H9 (cell line): ENCODE measurements around the gene PRG2. TPM values are rescaled to one million over a fixed set of nuclear protein-coding genes. Genes with fewer than 3 reads are reported as not detected.

Source experiments
- DNase-seq: peaks from one replicate; pipeline ENCODE4 v3.0.0-alpha.2; 2017
- H2AFZ ChIP-seq: one replicate; pipeline ENCODE4 v1.6.1; 2013; ENCODE audit warnings: mild to moderate bottlenecking, low read length, control low read depth, moderate library complexity
- H2AK5ac ChIP-seq: 2 replicates; pipeline ENCODE4 v1.6.1; 2013; ENCODE audit warnings: low read length, control low read depth, mixed read lengths; ENCODE audit not compliant: insufficient read length
- H2BK120ac ChIP-seq: one replicate; pipeline ENCODE4 v1.6.1; 2013; ENCODE audit warnings: low read depth, mild to moderate bottlenecking, low read length, control low read depth, inconsistent platforms; ENCODE audit not compliant: poor library complexity, severe bottlenecking
- H2BK12ac ChIP-seq: 2 replicates; pipeline ENCODE4 v1.6.1; 2013; ENCODE audit warnings: low read length, control low read depth, mixed read lengths, low read depth; ENCODE audit not compliant: insufficient read length
- H2BK15ac ChIP-seq: 2 replicates; pipeline ENCODE4 v1.6.1; 2013; ENCODE audit warnings: low read depth, low read length, control low read depth
- H2BK20ac ChIP-seq: one replicate; pipeline ENCODE4 v1.6.1; 2013; ENCODE audit warnings: low read depth, mild to moderate bottlenecking, low read length, control low read depth, inconsistent platforms; ENCODE audit not compliant: poor library complexity, severe bottlenecking
- H2BK5ac ChIP-seq: 2 replicates; pipeline ENCODE4 v1.6.1; 2013; ENCODE audit warnings: low read length, control low read depth, mixed read lengths; ENCODE audit not compliant: insufficient read length
- H3K14ac ChIP-seq: 2 replicates; pipeline ENCODE4 v1.6.1; 2013; ENCODE audit warnings: low read length, control low read depth; ENCODE audit not compliant: insufficient read depth
- H3K18ac ChIP-seq: 2 replicates; pipeline ENCODE4 v1.6.1; 2013; ENCODE audit warnings: low read depth, mild to moderate bottlenecking, mixed read lengths, low read length, control low read depth; ENCODE audit not compliant: insufficient read length
- H3K23ac ChIP-seq: 2 replicates; pipeline ENCODE4 v1.6.1; 2013; ENCODE audit warnings: low read length, control low read depth, mixed read lengths, low read depth; ENCODE audit not compliant: insufficient read length
- H3K23me2 ChIP-seq: 2 replicates; pipeline ENCODE4 v1.6.1; 2013; ENCODE audit warnings: low read depth, mild to moderate bottlenecking, mixed read lengths, low read length, control low read depth; ENCODE audit not compliant: insufficient read length, poor library complexity, severe bottlenecking
- H3K27ac ChIP-seq: 2 replicates; pipeline ENCODE4 v1.5.1; 2013; ENCODE audit warnings: low read length, control low read depth, mixed read lengths, low read depth; ENCODE audit not compliant: insufficient read length
- H3K27me3 ChIP-seq: 2 replicates; pipeline ENCODE4 v1.6.1; 2013; ENCODE audit warnings: low read length, control low read depth, inconsistent platforms; ENCODE audit not compliant: insufficient read depth
- H3K4ac ChIP-seq: 2 replicates; pipeline ENCODE4 v1.6.1; 2013; ENCODE audit warnings: low read depth, mild to moderate bottlenecking, control low read depth, inconsistent platforms, low read length, moderate library complexity
- H3K4me1 ChIP-seq: 2 replicates; pipeline ENCODE4 v1.6.1; 2013; ENCODE audit warnings: low read length, control low read depth, inconsistent platforms; ENCODE audit not compliant: insufficient read depth
- H3K4me2 ChIP-seq: 2 replicates; pipeline ENCODE4 v1.6.1; 2013; ENCODE audit warnings: low read length, control low read depth, mixed read lengths; ENCODE audit not compliant: insufficient read length, insufficient read depth
- H3K56ac ChIP-seq: 2 replicates; pipeline ENCODE4 v1.6.1; 2013; ENCODE audit warnings: low read depth, mild to moderate bottlenecking, mixed read lengths, low read length, control low read depth; ENCODE audit not compliant: insufficient read length
- H3K79me1 ChIP-seq: 2 replicates; pipeline ENCODE4 v1.6.1; 2013; ENCODE audit warnings: low read depth, mild to moderate bottlenecking, moderate library complexity, low read length, control low read depth, inconsistent platforms; ENCODE audit not compliant: insufficient read depth, poor library complexity, severe bottlenecking
- H3K79me2 ChIP-seq: 2 replicates; pipeline ENCODE4 v1.6.1; 2013; ENCODE audit warnings: low read length, control low read depth, inconsistent platforms; ENCODE audit not compliant: insufficient read depth
- H3K9ac ChIP-seq: 2 replicates; pipeline ENCODE4 v1.6.1; 2013; ENCODE audit warnings: low read length, control low read depth, mixed read lengths; ENCODE audit not compliant: insufficient read length; ENCODE audit errors: extremely low read depth
- H3K9me3 ChIP-seq: one replicate; pipeline ENCODE4 v1.6.1; 2013; ENCODE audit warnings: low read depth, low read length, inconsistent platforms; ENCODE audit not compliant: control insufficient read depth
- H3T11ph ChIP-seq: one replicate; pipeline ENCODE4 v1.6.1; 2013; ENCODE audit warnings: mild to moderate bottlenecking, low read length, control low read depth, inconsistent platforms
- H4K20me1 ChIP-seq: one replicate; pipeline ENCODE4 v1.6.1; 2013; ENCODE audit not compliant: control insufficient read depth, insufficient read length, insufficient read depth
- H4K5ac ChIP-seq: 2 replicates; pipeline ENCODE4 v1.6.1; 2013; ENCODE audit warnings: low read depth, mild to moderate bottlenecking, mixed read lengths, low read length, control low read depth; ENCODE audit not compliant: insufficient read length
- H4K8ac ChIP-seq: replicated peaks from 2 replicates; pipeline ENCODE4 v1.6.1; 2013; ENCODE audit warnings: low read length, control low read depth, mixed read lengths, low read depth; ENCODE audit not compliant: insufficient read length
- H4K91ac ChIP-seq: 2 replicates; pipeline ENCODE4 v1.6.1; 2013; ENCODE audit warnings: low read depth, mild to moderate bottlenecking, moderate library complexity, mixed read lengths, low read length, control low read depth; ENCODE audit not compliant: insufficient read length
- H3K27ac Mint-ChIP-seq, 3 experiments: 2 replicates in 2 of 3; 3 replicates in 1 of 3; pipeline ENCODE4 v1.8.0; 2020 to 2021; ENCODE audit warnings: mixed read lengths in 3 of 3, mild to moderate bottlenecking in 1 of 3, moderate library complexity in 1 of 3
- H3K27me3 Mint-ChIP-seq: 2 replicates; pipeline ENCODE4 v1.8.0; 2021; ENCODE audit warnings: low read depth, mild to moderate bottlenecking, moderate library complexity, mixed read lengths
- H3K36me3 Mint-ChIP-seq, 3 experiments: 2 replicates in 2 of 3; 3 replicates in 1 of 3; pipeline ENCODE4 v1.8.0; 2020 to 2021; ENCODE audit warnings: low read depth in 3 of 3, mixed read lengths in 3 of 3; ENCODE audit not compliant: insufficient read depth in 1 of 3
- H3K4me1 Mint-ChIP-seq, 2 experiments: 2 replicates each; pipeline ENCODE4 v1.8.0; 2020; ENCODE audit warnings: mixed read lengths in 2 of 2
- H3K4me3 Mint-ChIP-seq, 2 experiments: 2 replicates in 1 of 2; 3 replicates in 1 of 2; pipeline ENCODE4 v1.8.0; 2020 to 2021; ENCODE audit warnings: mild to moderate bottlenecking in 2 of 2, mixed read lengths in 2 of 2, moderate library complexity in 1 of 2
- H3K9me3 Mint-ChIP-seq, 2 experiments: 2 replicates in 1 of 2; 3 replicates in 1 of 2; pipeline ENCODE4 v1.8.0; 2020; ENCODE audit warnings: mild to moderate bottlenecking in 2 of 2, mixed read lengths in 2 of 2, moderate library complexity in 1 of 2
- WGBS: extraction: QIAGEN DNeasy Blood & Tissue Kit; methylation state at CpG from one replicate; pipeline ENCODE4 v1.1.7; 2013; ENCODE audit warnings: missing lambda C conversion rate, low lambda C conversion rate, mixed read lengths; ENCODE audit not compliant: insufficient read length; ENCODE audit errors: extremely low coverage; 5-methylcytosine and 5-hydroxymethylcytosine counted together
- total RNA-seq: library from RNA; stranded (reverse); gene quantifications from 2 replicates; pipeline ENCODE4 v1.2.1, GENCODE V29; 2021
- TF ChIP-seq, protein P1 (sequence below): fragments of 200-600 bp; sonication (generic); conservative IDR thresholded peaks from 3 replicates; pipeline ENCODE4 v1.8.0; 2021; ENCODE audit warnings: antibody characterized with exemption, mild to moderate bottlenecking

The PRG2 gene
- total RNA-seq, 1 experiment from 2014 or later = not detected

DNA sequence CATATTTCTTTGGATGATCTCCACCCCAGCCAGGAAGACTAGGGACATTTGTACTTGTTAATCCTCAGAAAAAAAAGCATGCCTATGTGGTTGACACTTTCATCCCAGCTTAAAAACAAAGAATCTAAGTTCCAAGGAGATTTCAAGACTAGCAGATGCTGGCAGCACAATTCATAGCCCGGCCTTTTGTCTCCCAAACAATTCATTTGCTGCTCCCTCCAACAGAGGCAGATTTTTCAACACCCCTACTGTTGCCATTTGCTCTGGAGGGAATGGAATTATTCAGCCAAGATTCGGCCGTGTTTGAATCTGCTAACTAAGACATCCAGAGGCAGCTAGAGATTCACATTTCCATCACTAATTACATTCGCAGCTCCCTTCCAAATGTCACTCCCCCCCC is 37.0 kb downstream of the PRG2 start:
- H3K27me3 Mint-ChIP-seq = peaks cover 28% of the 10 kb centered on the region

More for the DNA sequence above, 37.0 kb downstream of the PRG2 start:
- Histone ChIP-seq H2BK20ac (no peak overlapping the region), H2AK5ac (no peak overlapping the region), H4K5ac (no peak overlapping the region), H3K14ac (no peak overlapping the region), H3K4ac (no peak overlapping the region), H3K27me3 (no peaks in the 10 kb centered on the region), H3K79me1 (no peaks in the 10 kb centered on the region), H3K79me2 (no peaks in the 10 kb centered on the region), H2BK120ac (no peak overlapping the region), H3K4me2 (no peak overlapping the region), H3K18ac (no peak overlapping the region), H4K20me1 (no peaks in the 10 kb centered on the region), H3K27ac (no peak overlapping the region), H3K9me3 (no peaks in the 10 kb centered on the region), H3K23me2 (peaks cover 5% of the 10 kb centered on the region), H3K23ac (no peak overlapping the region), H2AFZ (peak overlapping the region; percentile 45), H4K8ac (no peak overlapping the region), H3K56ac (no peak overlapping the region), H2BK5ac (no peak overlapping the region), H2BK15ac (no peak overlapping the region), H2BK12ac (no peak overlapping the region), H3K4me1 (no peaks in the 10 kb centered on the region), H4K91ac (no peak overlapping the region), H3K9ac (no peak overlapping the region), H3T11ph (no peak overlapping the region)
- Mint-ChIP-seq H3K4me1 (peaks cover 20 to 30% of the 10 kb centered on the region in 2 experiments), H3K36me3 (peaks cover 0 to 5% (median 0%) of the 10 kb centered on the region in 3 experiments; a peak in 2 of 7 replicates), H3K9me3 (peaks cover 3 to 8% of the 10 kb centered on the region in 2 experiments; a peak in 4 of 5 replicates), H3K27ac (peak overlapping the region in 1 of 3 experiments; percentile 9; a peak in 1 of 7 replicates), H3K4me3 (no peak overlapping the region)
- TF ChIP-seq, protein P1, sequence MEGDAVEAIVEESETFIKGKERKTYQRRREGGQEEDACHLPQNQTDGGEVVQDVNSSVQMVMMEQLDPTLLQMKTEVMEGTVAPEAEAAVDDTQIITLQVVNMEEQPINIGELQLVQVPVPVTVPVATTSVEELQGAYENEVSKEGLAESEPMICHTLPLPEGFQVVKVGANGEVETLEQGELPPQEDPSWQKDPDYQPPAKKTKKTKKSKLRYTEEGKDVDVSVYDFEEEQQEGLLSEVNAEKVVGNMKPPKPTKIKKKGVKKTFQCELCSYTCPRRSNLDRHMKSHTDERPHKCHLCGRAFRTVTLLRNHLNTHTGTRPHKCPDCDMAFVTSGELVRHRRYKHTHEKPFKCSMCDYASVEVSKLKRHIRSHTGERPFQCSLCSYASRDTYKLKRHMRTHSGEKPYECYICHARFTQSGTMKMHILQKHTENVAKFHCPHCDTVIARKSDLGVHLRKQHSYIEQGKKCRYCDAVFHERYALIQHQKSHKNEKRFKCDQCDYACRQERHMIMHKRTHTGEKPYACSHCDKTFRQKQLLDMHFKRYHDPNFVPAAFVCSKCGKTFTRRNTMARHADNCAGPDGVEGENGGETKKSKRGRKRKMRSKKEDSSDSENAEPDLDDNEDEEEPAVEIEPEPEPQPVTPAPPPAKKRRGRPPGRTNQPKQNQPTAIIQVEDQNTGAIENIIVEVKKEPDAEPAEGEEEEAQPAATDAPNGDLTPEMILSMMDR = no peak
- no CpG with 5 or more reads among the region's 4 CpGs for WGBS
- no peak for DNase-seq
